Fibroblast of gingiva (primary cell): ENCODE data around the gene SOD3.

ENCODE experiments used
- DNase-seq: peaks from one replicate; pipeline ENCODE4 v3.0.0-alpha.2; 2011; ENCODE audit warnings: low read depth

The SOD3 gene

GRCh38 chr4:24775032-24775605 is 20.3 kb upstream of the SOD3 start:
- no peak for DNase-seq

GRCh38 chr4:24775750-24776149 is 19.6 kb upstream of the SOD3 start:
- DNase-seq, result no peak

GRCh38 chr4:24777536-24778463 is 17.6 kb upstream of the SOD3 start:
- no peak for DNase-seq

GRCh38 chr4:24778464-24779225 is 16.7 kb upstream of the SOD3 start:
- peak; percentile 99 for DNase-seq

DNA sequence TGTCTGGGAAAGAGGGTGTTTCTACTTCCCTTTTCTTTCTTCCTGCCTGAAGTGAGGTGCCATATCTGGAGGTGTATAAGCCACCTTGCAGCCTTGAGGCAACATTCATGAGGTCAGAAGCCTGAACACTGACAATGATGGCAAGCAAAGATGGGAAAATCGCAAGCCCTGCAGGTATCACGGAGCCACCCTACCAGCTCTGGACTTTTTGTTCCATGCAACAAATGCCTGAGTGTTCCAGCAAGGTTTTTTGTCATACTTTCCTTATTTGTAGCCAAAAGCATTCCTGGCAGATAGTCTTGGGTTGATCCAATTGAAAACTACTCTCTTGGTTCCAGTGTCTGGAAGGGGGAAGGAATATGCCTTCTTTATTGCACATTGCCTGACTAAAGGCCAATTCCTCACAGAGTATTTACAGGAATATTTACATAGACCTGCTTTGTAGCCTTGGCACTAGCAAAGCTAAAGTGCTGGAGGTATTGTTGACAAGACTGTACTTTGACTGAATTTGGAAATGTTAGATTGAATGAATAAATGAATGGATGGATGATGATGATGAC is 14.4 kb upstream of the SOD3 start:
- no peak for DNase-seq

- peak; percentile 4 for DNase-seq
Measured at GRCh38 chr4:24781999-24782745, 13.2 kb upstream of the SOD3 start.

GRCh38 chr4:24783506-24783905 is 11.9 kb upstream of the SOD3 start:
- DNase-seq, result no peak

DNA sequence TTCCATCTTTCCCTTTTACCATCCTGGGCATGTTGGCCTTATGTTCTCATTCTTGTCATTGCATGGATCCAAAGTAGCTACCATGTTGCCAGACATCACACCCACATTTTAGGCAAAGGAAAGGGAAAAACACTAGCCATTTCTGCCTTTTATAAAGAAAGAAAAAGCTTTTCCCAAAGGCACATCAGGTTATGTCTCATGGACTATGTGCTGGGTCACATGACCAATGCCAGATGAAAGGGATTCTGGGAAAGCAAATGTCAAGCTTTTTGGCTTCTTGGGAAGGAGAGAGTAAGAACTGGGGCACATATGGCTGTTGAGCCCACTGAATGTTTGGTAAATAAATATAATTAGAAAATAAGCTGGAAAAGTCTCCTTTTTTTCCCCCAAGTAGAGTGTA is 4.3 kb upstream of the SOD3 start:
- no peak for DNase-seq

DNA sequence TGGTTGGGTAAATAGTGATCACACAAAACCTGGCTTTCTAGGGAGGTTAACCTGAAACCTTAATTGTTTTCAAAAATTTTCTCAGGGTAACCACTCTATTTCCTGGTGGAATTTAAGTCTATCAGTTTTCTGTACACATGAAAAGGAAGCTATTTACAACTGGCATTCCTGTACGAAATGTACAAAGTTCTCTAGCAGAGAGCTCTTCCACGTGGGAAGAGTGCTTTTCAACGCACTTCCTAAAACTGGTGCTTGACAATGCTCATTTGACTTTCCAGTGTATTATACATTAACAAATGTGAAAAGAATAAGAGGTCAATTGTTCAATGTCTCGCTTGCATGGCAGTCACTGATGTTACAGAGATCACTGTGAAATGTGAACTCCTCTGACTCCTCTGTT is 2.8 kb upstream of the SOD3 start:
- DNase-seq, result no peak

- DNase-seq, result no peak
Measured at GRCh38 chr4:24793219-24794005, 2.0 kb upstream of the SOD3 start.

GRCh38 chr4:24794051-24794450 is 1.3 kb upstream of the SOD3 start:
- DNase-seq, result no peak

DNA sequence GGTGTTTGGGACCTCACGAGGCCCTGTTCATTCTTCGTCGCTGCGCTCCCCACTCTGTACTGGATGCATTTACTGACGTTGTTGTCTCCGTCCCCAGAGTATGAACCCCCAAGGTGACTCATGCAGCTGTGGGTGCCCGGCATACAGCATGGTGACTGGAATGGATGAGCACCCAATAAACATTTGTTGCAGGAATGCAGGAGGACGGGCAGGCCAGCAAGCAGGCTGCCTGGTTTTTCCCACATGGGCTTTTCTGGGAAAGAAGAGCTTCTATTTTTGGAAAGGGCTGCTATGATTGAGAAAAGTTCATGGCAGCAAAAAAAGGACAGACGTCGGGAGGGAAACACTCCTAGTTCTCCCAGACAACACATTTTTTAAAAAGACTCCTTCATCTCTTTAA is 893 bp upstream of the SOD3 start:
- DNase-seq, result peak; percentile 81

DNA sequence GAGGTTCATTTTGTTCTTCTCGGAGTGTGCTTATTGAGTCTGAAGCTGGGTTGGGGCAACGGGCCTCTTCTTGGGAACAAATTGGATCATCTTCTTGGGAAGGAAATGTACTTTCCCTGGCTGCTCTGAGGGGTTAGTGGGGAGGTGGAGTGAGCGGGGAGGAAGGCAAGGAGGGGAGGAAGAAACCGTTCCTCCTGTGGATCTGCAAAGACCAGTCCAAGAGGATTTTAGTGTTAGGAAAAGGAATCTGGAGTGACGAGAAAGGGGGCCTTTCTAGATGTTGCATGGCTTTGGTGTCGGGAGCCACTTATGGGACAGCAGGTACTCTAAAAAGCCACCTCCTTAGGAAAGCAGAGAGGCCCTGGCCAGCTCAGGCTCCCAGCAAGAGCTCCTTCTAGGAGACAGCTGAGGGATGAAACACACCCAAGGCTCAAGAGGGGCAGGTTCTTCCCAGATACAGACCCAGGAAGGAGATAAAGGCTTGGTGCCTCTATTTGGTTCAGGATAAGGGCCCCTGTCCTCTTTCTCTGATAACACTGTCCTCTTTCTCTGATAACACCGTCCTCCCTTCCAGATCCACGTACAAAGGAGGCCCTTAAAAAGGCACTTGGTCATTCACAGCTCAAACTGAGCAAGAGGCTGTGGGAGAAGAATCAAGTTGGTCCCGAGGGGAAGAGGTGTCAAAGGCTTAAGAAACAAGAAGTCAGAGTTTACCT is 451 bp downstream of the SOD3 start:
- DNase-seq, result no peak

GRCh38 chr4:24796620-24797019 is 1.2 kb downstream of the SOD3 start:
- DNase-seq, result no peak

- DNase-seq, result no peak
Measured at GRCh38 chr4:24798036-24798610, 2.8 kb downstream of the SOD3 start.

DNA sequence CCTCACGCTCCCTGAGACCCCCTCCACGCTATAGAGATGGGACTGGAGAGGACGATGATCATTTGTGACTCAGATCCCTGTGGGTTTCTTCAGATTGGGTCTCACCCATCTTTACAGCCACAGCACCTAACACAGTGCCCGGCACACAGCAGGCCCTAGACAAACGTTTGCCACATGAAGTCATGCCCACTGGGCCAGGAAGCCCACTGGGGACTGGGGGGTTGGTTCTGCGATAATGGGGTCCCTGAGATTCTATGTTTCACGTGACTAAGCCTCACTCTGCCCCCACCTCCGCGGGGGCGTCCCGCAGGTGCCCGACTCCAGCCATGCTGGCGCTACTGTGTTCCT is 3.8 kb downstream of the SOD3 start:
- no peak for DNase-seq

GRCh38 chr4:24799544-24800324 is 4.4 kb downstream of the SOD3 start:
- no peak for DNase-seq

GRCh38 chr4:24800325-24800895 is 5.0 kb downstream of the SOD3 start:
- DNase-seq, result peak; percentile 45
